SJSA1 (cell line): ENCODE measurements around the gene CD99L2. TPM values are rescaled to one million over a fixed set of nuclear protein-coding genes. Genes with fewer than 3 reads are reported as not detected.
"Not testable (repeated sequence)": the region's sequence is repeated elsewhere in the genome, so short reads cannot be mapped to it uniquely, and the experiment has no call there.

Experiments used
- DNase-seq, 2 experiments: peaks; one replicate each; pipeline ENCODE4 v3.0.0-alpha.2; 2015 to 2020; ENCODE audit warnings: low spot score in 2 of 2, low read depth in 1 of 2
- H3K27ac ChIP-seq: fragments of 250-450 bp; sonication (Bioruptor Pico); 2 replicates; pipeline ENCODE4 v1.5.1; 2020; ENCODE audit warnings: mild to moderate bottlenecking, moderate library complexity
- H3K27me3 ChIP-seq: fragments of 250-450 bp; sonication (Bioruptor Pico); replicated peaks from 2 replicates; pipeline ENCODE4 v1.5.1; 2020; ENCODE audit warnings: mild to moderate bottlenecking, moderate library complexity
- H3K36me3 ChIP-seq: fragments of 250-450 bp; sonication (Bioruptor Pico); 2 replicates; pipeline ENCODE4 v1.5.1; 2020; ENCODE audit warnings: mild to moderate bottlenecking
- H3K4me1 ChIP-seq: fragments of 250-450 bp; sonication (Bioruptor Pico); replicated peaks from 2 replicates; pipeline ENCODE4 v1.6.1; 2021; ENCODE audit warnings: mild to moderate bottlenecking
- H3K4me3 ChIP-seq: fragments of 250-450 bp; sonication (Bioruptor Pico); 2 replicates; pipeline ENCODE4 v1.5.1; 2020; ENCODE audit warnings: mild to moderate bottlenecking
- H3K9me3 ChIP-seq: fragments of 250-450 bp; sonication (Bioruptor Pico); replicated peaks from 2 replicates; pipeline ENCODE4 v1.5.1; 2020; ENCODE audit warnings: mild to moderate bottlenecking
- total RNA-seq: library from RNA; depleted of rRNA; stranded (reverse); fragments of >200 nt; shearing (Covaris generic); gene quantifications from 2 replicates; pipeline ENCODE4 v1.2.3, GENCODE V29; 2014

The CD99L2 gene
- total RNA-seq, 1 experiment from 2014 or later = 25.8 TPM

DNA sequence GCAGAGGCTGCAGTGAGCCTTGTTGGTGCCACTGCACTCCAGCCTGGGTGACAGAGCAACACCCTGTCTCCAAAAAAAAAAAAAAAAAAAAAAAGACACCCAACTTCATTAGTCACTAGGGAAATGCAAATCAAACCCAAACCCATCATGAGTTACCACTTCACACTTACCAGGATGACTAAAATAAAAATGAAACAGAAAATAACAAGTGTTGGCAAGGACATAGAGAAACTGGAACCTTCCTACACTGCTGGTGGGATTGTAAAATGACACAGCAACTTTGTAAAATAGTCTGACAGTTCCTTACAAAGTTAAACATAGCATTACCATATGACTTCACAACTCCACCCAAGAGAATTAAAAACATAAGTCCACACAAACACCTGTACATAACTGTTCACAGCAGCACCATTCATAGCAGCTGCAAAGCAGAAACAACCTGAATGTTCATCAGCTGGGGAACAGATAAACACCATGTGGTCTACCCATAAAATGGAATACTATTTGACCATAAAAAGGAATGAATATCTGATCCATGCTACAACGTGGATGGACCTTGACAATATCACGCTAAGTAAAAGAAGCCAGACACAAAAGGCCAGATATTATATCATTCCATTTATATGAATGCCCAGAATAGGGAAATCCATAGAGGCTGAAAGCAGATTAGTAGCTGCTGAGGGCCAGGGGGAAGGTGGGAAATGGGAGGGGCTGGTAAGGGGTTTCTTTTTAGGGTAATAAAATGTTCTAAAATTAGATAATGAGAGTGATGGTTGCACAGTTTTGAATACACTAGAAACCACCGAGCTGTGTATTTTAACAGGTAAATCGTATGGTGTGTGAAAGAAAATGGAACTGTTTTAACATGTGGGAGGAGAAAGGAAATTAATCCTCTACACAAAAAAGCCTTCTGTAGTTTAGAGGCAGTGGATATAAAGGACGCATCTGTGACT is 18.3 kb downstream of the CD99L2 start:
- no peaks in the 10 kb centered on the region for H3K27me3 ChIP-seq
- H3K4me3 ChIP-seq = no peak overlapping the region
- H3K9me3 ChIP-seq = no peaks in the 10 kb centered on the region
- DNase-seq = no peak
- H3K4me1 ChIP-seq = no peaks in the 10 kb centered on the region
- H3K36me3 ChIP-seq = no peaks in the 10 kb centered on the region
- no peak overlapping the region for H3K27ac ChIP-seq

DNA sequence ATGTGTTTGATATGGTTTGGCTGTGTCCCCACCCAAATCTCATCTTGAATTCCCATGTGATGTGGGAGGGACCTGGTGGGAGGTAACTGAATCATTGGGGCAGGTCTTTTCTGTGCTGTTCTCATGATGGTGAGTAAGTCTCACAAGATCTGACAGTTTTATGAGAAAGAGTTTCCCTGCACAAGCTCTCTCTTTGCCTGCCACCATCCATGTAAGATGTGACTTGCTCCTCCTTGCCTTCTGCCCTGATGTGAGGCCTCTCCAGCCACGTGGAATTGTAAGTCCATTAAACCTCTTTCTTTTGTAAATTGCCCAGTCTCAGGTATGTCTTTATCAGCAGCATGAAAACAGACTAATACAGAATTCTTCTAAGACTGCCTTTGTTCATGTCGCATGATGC is 22.8 kb downstream of the CD99L2 start:
- not testable (repeated sequence) for H3K27ac ChIP-seq, DNase-seq, H3K4me3 ChIP-seq, H3K36me3 ChIP-seq, H3K27me3 ChIP-seq, H3K4me1 ChIP-seq, H3K9me3 ChIP-seq

DNA sequence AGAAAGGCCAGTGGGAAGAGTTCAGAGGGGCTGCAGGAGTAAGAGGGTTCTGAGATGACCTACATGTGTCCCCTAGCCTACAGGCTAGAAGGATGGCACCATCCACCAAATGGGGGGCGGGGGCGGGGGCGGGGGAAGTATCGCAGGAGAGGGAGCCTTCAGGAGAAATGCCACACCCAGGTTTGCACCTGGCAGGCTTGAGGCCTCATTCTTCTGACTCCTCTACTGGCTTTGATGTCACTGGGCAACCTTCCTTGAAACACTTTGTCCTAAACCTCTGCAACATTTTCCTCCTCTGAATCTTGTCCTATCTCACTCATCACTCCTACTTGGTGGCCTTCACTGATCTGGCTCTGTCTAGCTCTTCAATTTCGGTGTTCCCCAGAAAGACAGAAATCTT is 24.0 kb downstream of the CD99L2 start:
- Histone ChIP-seq H3K4me1 (no peaks in the 10 kb centered on the region), H3K27ac (no peak overlapping the region), H3K4me3 (no peak overlapping the region), H3K9me3 (no peaks in the 10 kb centered on the region), H3K36me3 (no peaks in the 10 kb centered on the region), H3K27me3 (no peaks in the 10 kb centered on the region)
- no peak for DNase-seq

DNA sequence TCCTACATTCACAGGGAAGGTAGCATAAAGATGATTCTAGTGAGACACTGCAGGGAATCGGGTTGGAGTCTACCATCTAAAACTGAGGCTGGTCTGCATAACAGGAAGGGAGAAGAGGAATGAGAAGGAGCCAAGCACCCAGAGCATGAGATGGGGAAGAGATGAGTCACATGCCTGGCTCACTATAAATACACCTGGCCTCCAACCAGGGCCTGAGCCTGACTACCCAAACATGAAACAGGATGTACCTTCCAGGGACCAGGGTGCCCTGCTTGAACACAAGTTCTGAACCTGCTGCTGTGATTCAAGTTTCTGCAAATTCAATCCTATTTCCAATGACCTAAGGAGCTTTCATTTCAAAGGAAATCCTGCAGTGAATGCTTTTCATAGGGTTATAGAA is 24.9 kb downstream of the CD99L2 start:
- no peak for DNase-seq
- Histone ChIP-seq H3K4me3 (no peak overlapping the region), H3K4me1 (no peaks in the 10 kb centered on the region), H3K36me3 (no peaks in the 10 kb centered on the region), H3K9me3 (no peaks in the 10 kb centered on the region), H3K27me3 (no peaks in the 10 kb centered on the region), H3K27ac (no peak overlapping the region)

DNA sequence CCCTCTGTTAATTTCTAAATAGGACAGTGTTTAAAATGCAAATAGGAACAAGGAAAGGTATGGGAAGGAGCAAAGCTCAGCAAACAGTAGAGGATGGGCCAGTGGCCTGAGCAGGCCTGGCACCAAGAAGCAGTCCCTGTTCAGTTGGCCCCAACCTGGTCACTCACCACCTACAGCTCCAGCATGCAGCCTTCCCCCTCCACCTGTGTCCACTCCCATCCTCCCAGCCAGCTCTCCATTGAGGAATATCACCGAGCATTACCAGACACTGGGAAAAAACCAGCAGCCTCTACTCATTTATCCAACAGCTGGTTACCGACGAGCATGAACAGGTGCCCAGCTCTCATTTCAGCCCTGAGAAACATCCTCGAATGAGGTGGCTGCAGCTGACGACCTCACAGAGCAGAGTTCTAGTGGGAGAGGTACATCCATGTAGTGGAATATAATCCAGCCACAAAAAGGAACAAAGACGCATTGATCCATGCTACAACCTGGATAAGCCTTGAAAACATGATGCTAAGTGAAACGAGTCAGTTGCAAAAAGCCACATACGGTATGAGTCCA is 25.6 kb downstream of the CD99L2 start:
- DNase-seq = no peak
- H3K27ac ChIP-seq = no peak overlapping the region
- no peak overlapping the region for H3K4me3 ChIP-seq
- H3K27me3 ChIP-seq = no peaks in the 10 kb centered on the region
- no peaks in the 10 kb centered on the region for H3K9me3 ChIP-seq
- H3K36me3 ChIP-seq = no peaks in the 10 kb centered on the region
- no peaks in the 10 kb centered on the region for H3K4me1 ChIP-seq

DNA sequence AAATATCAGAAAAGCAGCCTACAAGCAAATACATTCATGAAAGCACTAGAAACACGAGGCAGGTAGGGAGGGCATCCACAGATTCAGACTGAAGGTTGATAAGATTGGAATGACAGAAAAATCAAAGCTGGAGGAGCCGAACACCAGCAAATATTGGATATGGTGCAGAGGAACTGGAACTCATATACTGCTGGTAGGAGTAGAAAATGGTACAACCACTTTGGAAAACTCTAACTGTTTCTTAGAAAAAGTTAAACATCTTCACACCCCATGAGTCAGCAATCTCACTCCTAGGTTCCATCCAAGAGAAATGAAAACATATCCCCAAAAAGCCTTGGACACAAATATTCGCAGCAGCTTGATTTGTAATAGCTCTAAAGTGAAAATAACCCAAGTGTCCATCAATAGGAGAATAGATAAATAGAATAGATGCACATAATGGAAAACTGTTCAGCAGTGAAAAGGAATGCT is 27.1 kb downstream of the CD99L2 start:
- H3K9me3 ChIP-seq = no peaks in the 10 kb centered on the region
- H3K27me3 ChIP-seq = no peaks in the 10 kb centered on the region
- no peak for DNase-seq
- H3K4me1 ChIP-seq = no peaks in the 10 kb centered on the region
- H3K36me3 ChIP-seq = no peaks in the 10 kb centered on the region
- H3K4me3 ChIP-seq = no peak overlapping the region
- H3K27ac ChIP-seq = no peak overlapping the region

DNA sequence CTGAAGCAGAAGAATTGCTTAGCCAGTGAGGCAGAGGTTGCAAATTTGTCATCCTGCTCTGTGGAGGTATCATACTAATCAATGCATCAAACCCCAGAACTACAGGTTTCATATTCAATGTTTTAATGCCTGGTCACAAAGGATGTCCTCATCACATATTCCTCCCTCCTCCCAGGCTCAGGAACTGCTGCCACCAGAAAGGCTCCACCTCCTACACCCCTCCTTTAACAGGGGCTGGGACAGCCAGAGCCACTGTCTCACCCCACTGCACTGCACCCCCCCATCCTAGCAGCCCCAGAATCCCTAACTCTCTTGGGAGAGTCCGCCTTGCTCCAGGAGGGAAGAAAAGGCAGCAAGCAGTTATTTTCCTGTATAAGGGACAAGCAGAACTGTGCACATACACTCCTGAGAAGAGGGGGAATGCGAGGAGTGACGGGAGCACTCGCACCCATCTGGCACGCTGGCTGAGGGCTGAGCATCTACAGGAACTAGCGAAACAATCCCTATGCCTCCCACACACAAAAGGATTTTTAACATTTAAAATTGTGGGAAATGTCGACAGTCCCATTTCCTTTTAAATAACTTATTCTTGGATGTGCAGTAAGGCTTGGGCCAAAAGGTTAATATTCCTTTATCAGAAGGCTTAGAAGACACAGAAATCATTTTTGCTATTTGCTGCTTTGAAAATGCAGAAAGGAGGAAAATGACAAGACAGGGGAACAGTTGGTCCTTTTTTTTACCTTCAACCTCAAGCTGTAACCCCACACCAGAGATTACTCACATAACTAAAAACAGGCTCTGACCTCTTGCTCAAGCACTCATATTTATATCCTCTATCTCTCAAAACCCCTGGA is 27.8 kb downstream of the CD99L2 start:
- DNase-seq = no peak
- Histone ChIP-seq H3K4me3 (no peak overlapping the region), H3K27me3 (no peaks in the 10 kb centered on the region)

DNA sequence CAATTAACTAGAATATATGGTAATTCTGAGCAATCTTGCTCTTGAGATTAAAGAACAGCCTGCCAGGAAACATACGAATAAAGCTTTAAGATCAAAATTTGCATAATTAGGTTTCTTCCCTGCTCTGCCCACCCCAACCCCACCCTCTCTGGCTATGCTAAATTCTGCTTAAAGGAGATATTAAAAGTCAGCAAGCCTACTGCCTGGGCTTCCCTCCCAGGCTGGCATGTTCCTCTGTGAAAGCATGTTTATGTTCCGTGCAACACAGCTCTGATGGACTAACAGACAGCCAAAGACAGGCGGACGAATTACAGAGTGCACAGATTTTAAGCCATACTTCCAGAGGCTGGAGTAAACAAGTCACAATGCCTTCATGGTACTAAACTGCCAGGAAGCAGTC is 28.4 kb downstream of the CD99L2 start:
- no peak overlapping the region for H3K4me3 ChIP-seq
- no peaks in the 10 kb centered on the region for H3K27me3 ChIP-seq
- no peaks in the 10 kb centered on the region for H3K36me3 ChIP-seq
- no peak overlapping the region for H3K27ac ChIP-seq
- H3K9me3 ChIP-seq = no peaks in the 10 kb centered on the region
- no peak for DNase-seq
- H3K4me1 ChIP-seq = no peaks in the 10 kb centered on the region

More for the DNA sequence above, 27.8 kb downstream of the CD99L2 start:
- Histone ChIP-seq H3K36me3 (no peaks in the 10 kb centered on the region), H3K4me1 (no peaks in the 10 kb centered on the region), H3K9me3 (no peaks in the 10 kb centered on the region), H3K27ac (no peak overlapping the region)

DNA sequence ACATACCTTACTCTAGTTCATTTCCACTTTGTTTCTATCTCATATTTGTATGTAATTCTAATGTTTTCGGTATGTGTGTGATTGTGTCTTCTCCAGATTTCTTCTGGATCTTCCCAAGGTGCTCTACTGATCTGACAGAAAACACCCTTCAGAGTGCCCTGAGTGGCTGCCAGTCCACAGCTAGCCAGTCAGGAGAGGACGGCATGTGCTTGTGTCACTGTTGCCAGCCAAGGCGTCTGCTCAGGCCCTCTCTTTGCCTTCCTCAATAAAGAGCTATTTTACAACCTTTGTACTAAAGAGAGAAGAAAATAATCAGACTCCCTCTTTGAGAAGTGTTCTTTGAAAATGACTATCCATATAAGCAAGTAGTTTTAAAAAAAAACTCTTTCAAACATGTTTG is 29.0 kb downstream of the CD99L2 start:
- Histone ChIP-seq H3K27me3 (no peaks in the 10 kb centered on the region), H3K4me1 (no peaks in the 10 kb centered on the region), H3K4me3 (no peak overlapping the region), H3K27ac (no peak overlapping the region), H3K36me3 (no peaks in the 10 kb centered on the region), H3K9me3 (no peaks in the 10 kb centered on the region)
- DNase-seq = no peak

DNA sequence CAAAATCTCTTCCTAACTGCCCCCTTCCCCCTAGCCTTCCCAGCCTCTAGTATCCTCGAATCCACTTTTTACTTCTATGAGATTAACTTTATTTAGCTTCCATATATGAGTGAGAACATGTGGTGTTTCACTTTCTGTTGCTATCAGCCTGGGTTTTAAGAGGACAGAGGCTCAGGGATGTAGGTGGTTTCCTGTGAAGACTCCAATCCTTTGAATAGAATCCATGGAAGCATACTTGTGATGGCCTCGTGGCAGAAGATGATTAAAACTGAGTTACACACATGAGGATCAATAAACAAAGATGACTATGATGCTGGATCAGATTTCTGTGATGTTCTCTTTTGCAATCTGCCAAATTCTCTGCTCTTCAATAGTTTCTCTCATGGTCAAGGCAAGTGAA is 29.8 kb downstream of the CD99L2 start:
- Histone ChIP-seq H3K27me3 (no peaks in the 10 kb centered on the region), H3K4me3 (no peak overlapping the region), H3K27ac (no peak overlapping the region), H3K36me3 (no peaks in the 10 kb centered on the region), H3K9me3 (no peaks in the 10 kb centered on the region), H3K4me1 (no peaks in the 10 kb centered on the region)
- DNase-seq = no peak

DNA sequence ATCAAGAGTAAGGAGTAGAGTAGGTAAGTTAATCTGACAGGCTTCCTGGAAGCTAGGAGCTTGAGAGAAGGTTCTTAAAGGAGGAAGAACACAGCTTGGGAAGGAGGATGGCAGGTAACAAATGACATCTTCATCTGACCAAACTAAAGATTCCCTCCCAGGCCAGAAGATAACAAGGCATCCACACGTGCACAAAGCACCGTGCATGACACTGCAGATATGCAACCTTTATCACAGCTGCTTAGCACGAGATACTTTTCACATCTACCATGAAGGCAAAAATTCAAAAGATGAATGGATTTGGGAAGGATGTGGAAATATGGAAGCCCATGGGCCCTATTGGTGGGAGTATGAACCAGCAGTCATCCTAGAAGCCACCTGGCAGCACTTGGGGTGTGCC is 34.3 kb downstream of the CD99L2 start:
- no peak for DNase-seq
- H3K9me3 ChIP-seq = no peaks in the 10 kb centered on the region
- no peaks in the 10 kb centered on the region for H3K4me1 ChIP-seq
- H3K4me3 ChIP-seq = no peak overlapping the region
- H3K36me3 ChIP-seq = no peaks in the 10 kb centered on the region
- H3K27me3 ChIP-seq = no peaks in the 10 kb centered on the region
- no peak overlapping the region for H3K27ac ChIP-seq

DNA sequence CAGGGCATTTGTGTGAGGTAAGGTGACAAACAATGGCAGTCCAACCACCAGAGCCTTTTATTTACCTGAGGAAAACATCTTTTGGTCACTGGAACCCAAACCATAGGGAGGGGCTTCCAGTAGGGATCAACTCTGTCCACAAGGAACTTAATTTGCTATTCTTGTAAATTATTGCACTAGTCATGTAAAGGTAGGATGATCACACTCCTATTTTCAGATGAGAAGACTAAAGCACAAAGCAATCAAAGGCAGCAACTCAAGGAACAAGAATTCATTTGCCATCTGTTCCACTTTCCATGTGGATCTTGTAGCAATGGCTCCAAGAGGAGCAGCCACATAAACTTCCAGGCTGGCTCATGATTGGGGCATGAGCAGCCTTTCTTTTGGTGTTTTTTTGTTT is 35.3 kb downstream of the CD99L2 start:
- DNase-seq = no peak
- Histone ChIP-seq H3K36me3 (no peaks in the 10 kb centered on the region), H3K4me3 (no peak overlapping the region), H3K27me3 (no peaks in the 10 kb centered on the region), H3K27ac (no peak overlapping the region), H3K4me1 (no peaks in the 10 kb centered on the region), H3K9me3 (no peaks in the 10 kb centered on the region)

DNA sequence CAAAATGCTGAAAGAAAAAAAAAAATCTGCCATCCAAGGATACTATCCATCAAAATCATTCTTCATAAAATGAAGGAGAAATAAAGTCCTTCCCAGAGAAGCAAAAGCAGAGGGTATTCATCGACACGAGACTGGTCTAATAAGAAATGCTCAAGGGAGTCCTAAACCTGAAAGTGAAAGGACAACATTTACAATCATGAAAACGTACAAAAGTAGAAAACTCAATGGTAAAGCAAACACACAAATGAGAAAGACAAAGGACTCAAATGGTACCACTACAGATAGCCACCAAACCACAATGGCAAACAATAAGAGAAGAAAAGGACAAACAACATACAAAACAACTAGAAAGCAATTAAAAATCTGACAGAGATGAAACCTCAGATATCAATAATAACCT is 41.0 kb downstream of the CD99L2 start:
- no peaks in the 10 kb centered on the region for H3K27me3 ChIP-seq
- H3K4me3 ChIP-seq = no peak overlapping the region
- H3K4me1 ChIP-seq = no peaks in the 10 kb centered on the region
- H3K9me3 ChIP-seq = no peaks in the 10 kb centered on the region
- no peaks in the 10 kb centered on the region for H3K36me3 ChIP-seq
- no peak for DNase-seq
- H3K27ac ChIP-seq = no peak overlapping the region

DNA sequence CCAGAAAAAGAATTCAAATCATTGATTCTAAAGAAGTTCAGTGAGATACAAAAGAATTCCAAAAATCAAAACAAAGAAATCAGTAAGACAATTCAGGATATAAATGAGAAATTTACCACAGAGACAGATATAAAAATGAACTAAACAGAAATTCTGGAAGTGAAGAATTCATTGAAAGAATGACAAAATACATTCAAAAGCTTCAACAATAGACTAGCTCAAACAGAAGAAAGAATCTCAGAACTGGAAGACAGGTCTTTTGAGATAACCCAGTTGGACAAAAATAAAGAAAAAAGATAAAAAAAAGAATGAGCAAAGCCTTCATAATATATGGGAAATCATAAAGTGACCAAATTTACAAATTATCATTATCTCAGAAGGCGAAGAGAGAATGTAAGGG is 41.7 kb downstream of the CD99L2 start:
- Histone ChIP-seq H3K9me3 (no peaks in the 10 kb centered on the region), H3K36me3 (no peaks in the 10 kb centered on the region), H3K4me1 (no peaks in the 10 kb centered on the region), H3K4me3 (no peak overlapping the region), H3K27ac (no peak overlapping the region), H3K27me3 (no peaks in the 10 kb centered on the region)
- DNase-seq = no peak
